Panc1 (cell line): ENCODE results near the gene GALNTL6. TPM values are rescaled to one million over a fixed set of nuclear protein-coding genes. Genes with fewer than 3 reads are reported as not detected.
"Not testable (repeated sequence)": the region's sequence is repeated elsewhere in the genome, so short reads cannot be mapped to it uniquely, and the experiment has no call there.

ENCODE experiments used
- ATAC-seq: fragments of 200-7000 bp; cut with Tn5 transposase; 2 replicates; pipeline ENCODE4 v1.9.1; 2020; ENCODE audit warnings: mild to moderate bottlenecking, moderate library complexity
- BruUV-seq: library from RNA; stranded (reverse); fragments of 400-500 nt; replicated peaks from 2 replicates; lab custom pipeline; 2021; lab: Mats Ljungman, UMichigan
- CTCF ChIA-PET: fragments of 300-600 bp; sonication (Branson Sonifier 250); formaldehyde crosslinking; loops from one replicate; lab custom pipeline; 2022; ENCODE audit warnings: antibody characterized with exemption; lab: Charles Lee
- POLR2A ChIA-PET: fragments of 300-600 bp; sonication (Branson Sonifier 250); formaldehyde crosslinking; loops from one replicate; lab custom pipeline; 2022; ENCODE audit warnings: antibody characterized with exemption; lab: Charles Lee
- DNase-seq: peaks from one replicate; pipeline ENCODE4 v3.0.0-alpha.2; 2010; ENCODE audit warnings: low read depth, low spot score
- H3K27ac ChIP-seq: 2 replicates; pipeline ENCODE4 v1.5.1; 2011; ENCODE audit warnings: mild to moderate bottlenecking, low read length, inconsistent platforms
- H3K27me3 ChIP-seq: fragments of 200-500 bp; sonication (Bioruptor generic); 2 replicates; pipeline ENCODE4 v1.6.0; 2014; ENCODE audit warnings: low read length, inconsistent platforms; ENCODE audit not compliant: control insufficient read depth, insufficient read depth
- H3K36me3 ChIP-seq: fragments of 200-500 bp; sonication (Bioruptor generic); 2 replicates; pipeline ENCODE4 v1.5.1; 2014; ENCODE audit warnings: inconsistent platforms, mild to moderate bottlenecking, low read length, moderate library complexity; ENCODE audit not compliant: control insufficient read depth, insufficient read depth
- H3K4me1 ChIP-seq: 2 replicates; pipeline ENCODE4 v1.5.1; 2011; ENCODE audit warnings: inconsistent platforms, mild to moderate bottlenecking, low read length, moderate library complexity; ENCODE audit not compliant: control insufficient read depth, insufficient read depth
- H3K4me3 ChIP-seq, 2 experiments: 2 replicates each; pipeline ENCODE4 v1.5.1; 2011 to 2012; ENCODE audit warnings: low read depth in 2 of 2, low read length in 2 of 2, mild to moderate bottlenecking in 2 of 2, inconsistent platforms in 1 of 2, moderate library complexity in 1 of 2
- H3K9me3 ChIP-seq: fragments of 200-500 bp; sonication (Bioruptor generic); 2 replicates; pipeline ENCODE4 v1.5.1; 2014; ENCODE audit warnings: low read depth, mild to moderate bottlenecking, inconsistent platforms, low read length, moderate library complexity; ENCODE audit not compliant: control insufficient read depth, insufficient read depth
- POLR2AphosphoS5 ChIP-seq: IDR thresholded peaks from 2 replicates; pipeline ENCODE4 v1.6.1; 2012; ENCODE audit warnings: mild to moderate bottlenecking, low read depth, low read length, moderate library complexity
- SIN3A ChIP-seq: IDR thresholded peaks from 2 replicates; pipeline ENCODE4 v1.6.1; 2012; ENCODE audit warnings: low read depth, mild to moderate bottlenecking, low read length, moderate library complexity, borderline replicate concordance; ENCODE audit not compliant: insufficient read depth
- TCF7L2 ChIP-seq: IDR thresholded peaks from 2 replicates; pipeline ENCODE4 v1.6.1; 2011; ENCODE audit warnings: mild to moderate bottlenecking, low read depth, low read length, inconsistent platforms
- in situ Hi-C: cut with HindIII; loops from 2 replicates; pipeline ENCODE4 v1.10.0; 2016; ENCODE audit warnings: low sequenced_read_pairs, low pct_unique_long_range_greater_than_20kb
- intact Hi-C: fragments of 100-400 bp; cut with micrococcal nuclease; formaldehyde crosslinking; loops from one replicate; pipeline ENCODE4 v1.10.0; 2022; ENCODE audit not compliant: unreplicated experiment
- total RNA-seq: library from RNA; stranded (reverse); gene quantifications from one replicate; pipeline ENCODE4 v1.2.1, GENCODE V29; 2021; ENCODE audit not compliant: unreplicated experiment
- TF ChIP-seq, protein P1 (sequence below), 2 experiments: IDR thresholded peaks; 2 replicates each; pipeline ENCODE4 v1.6.1; 2011 to 2012; ENCODE audit warnings: low read depth in 2 of 2, control low read depth in 1 of 2, low read length in 1 of 2, mild to moderate bottlenecking in 1 of 2, moderate library complexity in 1 of 2; ENCODE audit not compliant: insufficient read depth in 1 of 2
- TF ChIP-seq, protein P2 (sequence below): fragments of 450-650 bp; IDR thresholded peaks from 2 replicates; pipeline ENCODE4 v1.5.1; 2017; ENCODE audit warnings: mild to moderate bottlenecking

GALNTL6 gene
- total RNA-seq, 1 experiment from 2014 or later: not detected

DNA sequence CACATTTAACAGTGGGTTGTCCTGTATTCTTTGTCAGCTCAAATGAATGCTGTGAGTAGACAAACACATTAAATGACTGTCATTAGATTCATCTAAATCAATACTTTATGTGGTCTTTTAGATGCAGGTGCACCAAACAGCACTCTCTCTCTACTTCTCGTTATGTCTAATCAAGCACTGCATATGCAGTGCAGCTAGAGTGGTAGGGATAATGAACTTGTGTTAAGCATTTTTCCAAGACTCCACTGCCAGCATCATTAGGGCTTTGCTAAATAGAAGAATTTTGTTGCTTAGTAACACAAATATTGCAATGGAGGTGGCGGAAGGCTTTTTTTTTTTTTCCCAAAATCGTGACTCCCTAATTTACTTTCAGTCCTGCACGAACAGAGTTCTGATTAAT lies 908.5 kb downstream of the GALNTL6 start:
- no peak overlapping the region for H3K4me3 ChIP-seq
- ChIA-PET POLR2A (no interaction called here), CTCF (no interaction called here)
- H3K4me1 ChIP-seq: no peaks in the 10 kb centered on the region
- intact Hi-C loops: no loop called here
- in situ Hi-C loops: no loop called here
- no peak for TF ChIP-seq POLR2AphosphoS5
- no peak for DNase-seq
- H3K9me3 ChIP-seq: no peaks in the 10 kb centered on the region
- H3K36me3 ChIP-seq: no peaks in the 10 kb centered on the region
- no TSS peak for BruUV-seq
- H3K27me3 ChIP-seq: no peaks in the 10 kb centered on the region
- no peak overlapping the region for H3K27ac ChIP-seq
- no peak for ATAC-seq

DNA sequence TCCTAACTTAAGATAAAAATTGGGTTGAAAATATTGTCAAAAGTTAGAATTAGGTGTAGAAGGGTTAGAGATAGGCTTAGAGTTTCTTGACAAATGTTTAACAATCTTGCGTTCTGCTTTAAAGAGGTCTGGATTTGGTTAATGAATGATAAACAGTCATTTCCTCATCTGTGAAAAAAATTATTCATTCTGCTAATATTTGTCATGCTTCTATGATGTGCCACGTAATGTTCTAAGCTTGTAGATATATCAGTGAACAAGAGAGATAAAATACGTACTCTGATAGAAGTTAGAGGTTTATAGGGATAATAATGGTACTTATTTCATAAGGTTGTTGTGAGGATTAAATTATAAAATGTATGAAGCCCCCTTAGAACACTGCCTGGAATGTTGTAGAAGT lies 912.4 kb downstream of the GALNTL6 start:
- ChIA-PET POLR2A (no interaction called here), CTCF (no interaction called here)
- peak overlapping the region in 1 of 2 experiments; percentile 18; a peak in 1 of 4 replicates for H3K4me3 ChIP-seq
- TF ChIP-seq TCF7L2: no peak
- no peaks in the 10 kb centered on the region for H3K4me1 ChIP-seq
- H3K27ac ChIP-seq: no peak overlapping the region
- no peaks in the 10 kb centered on the region for H3K9me3 ChIP-seq
- H3K36me3 ChIP-seq: no peaks in the 10 kb centered on the region
- ATAC-seq: peak; percentile 53; the same call in 1 of the 2 replicates
- H3K27me3 ChIP-seq: no peaks in the 10 kb centered on the region
- in situ Hi-C loops (no loop called here), intact Hi-C loops (no loop called here)
- DNase-seq: peak; percentile 13
- no TSS peak for BruUV-seq

DNA sequence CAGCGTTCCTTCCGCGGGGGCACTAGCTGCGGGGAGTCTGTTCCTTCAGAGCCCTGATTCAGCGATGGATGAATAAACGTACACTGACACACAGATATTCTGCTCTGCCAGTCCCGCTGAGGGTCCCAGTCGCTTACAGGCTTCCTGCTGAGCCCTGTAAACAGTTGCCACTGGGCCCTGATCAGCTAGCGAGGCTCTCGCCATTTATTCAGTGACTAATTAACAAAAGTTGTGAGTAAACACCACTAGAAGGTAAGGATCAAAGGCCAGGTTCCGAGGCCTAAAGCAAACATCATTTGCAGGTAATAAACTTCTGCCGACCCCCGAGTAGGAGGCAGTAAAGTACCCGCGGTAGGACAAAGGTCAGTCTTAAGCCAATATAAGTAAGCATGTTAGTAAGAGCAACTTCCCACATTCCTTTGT lies 912.8 kb downstream of the GALNTL6 start:
- H3K9me3 ChIP-seq: no peaks in the 10 kb centered on the region
- no peaks in the 10 kb centered on the region for H3K27me3 ChIP-seq
- ChIA-PET POLR2A (no interaction called here), CTCF (no interaction called here)
- peak overlapping the region in 1 of 2 experiments; percentile 18; a peak in 1 of 4 replicates for H3K4me3 ChIP-seq
- no peak overlapping the region for H3K27ac ChIP-seq
- H3K36me3 ChIP-seq: no peaks in the 10 kb centered on the region
- BruUV-seq: no TSS peak
- in situ Hi-C loops: no loop called here
- ATAC-seq (peak; percentile 74), DNase-seq (peak; percentile 20)
- intact Hi-C loops: no loop called here
- no peaks in the 10 kb centered on the region for H3K4me1 ChIP-seq
- TF ChIP-seq POLR2AphosphoS5: no peak
- peak; percentile 61 for TF ChIP-seq TCF7L2

DNA sequence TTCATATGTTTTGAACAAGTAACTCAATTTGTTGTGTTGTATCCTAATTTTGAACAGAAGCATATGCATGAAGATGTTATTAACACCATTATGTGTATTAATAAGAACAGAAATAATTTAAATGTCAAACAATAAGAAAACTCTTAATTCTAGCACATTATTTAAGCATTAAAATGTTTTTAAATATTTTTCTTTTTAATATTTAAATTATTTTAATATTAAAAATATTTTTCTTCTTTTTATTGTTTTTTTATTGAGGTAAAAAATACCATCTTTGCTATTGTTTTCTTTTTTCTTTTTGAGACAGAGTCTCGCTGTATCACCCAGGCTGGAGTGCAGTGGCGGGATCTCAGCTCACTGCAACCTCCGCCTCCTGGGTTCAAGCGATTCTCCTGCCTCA lies 914.4 kb downstream of the GALNTL6 start:
- Histone ChIP-seq H3K9me3 (no peaks in the 10 kb centered on the region), H3K27me3 (no peaks in the 10 kb centered on the region), H3K36me3 (no peaks in the 10 kb centered on the region), H3K27ac (no peak overlapping the region), H3K4me3 (no peak overlapping the region), H3K4me1 (no peaks in the 10 kb centered on the region)
- in situ Hi-C loops (no loop called here), intact Hi-C loops (no loop called here)
- ATAC-seq (no peak), DNase-seq (no peak)
- no peak for TF ChIP-seq SIN3A
- TF ChIP-seq, protein P1, sequence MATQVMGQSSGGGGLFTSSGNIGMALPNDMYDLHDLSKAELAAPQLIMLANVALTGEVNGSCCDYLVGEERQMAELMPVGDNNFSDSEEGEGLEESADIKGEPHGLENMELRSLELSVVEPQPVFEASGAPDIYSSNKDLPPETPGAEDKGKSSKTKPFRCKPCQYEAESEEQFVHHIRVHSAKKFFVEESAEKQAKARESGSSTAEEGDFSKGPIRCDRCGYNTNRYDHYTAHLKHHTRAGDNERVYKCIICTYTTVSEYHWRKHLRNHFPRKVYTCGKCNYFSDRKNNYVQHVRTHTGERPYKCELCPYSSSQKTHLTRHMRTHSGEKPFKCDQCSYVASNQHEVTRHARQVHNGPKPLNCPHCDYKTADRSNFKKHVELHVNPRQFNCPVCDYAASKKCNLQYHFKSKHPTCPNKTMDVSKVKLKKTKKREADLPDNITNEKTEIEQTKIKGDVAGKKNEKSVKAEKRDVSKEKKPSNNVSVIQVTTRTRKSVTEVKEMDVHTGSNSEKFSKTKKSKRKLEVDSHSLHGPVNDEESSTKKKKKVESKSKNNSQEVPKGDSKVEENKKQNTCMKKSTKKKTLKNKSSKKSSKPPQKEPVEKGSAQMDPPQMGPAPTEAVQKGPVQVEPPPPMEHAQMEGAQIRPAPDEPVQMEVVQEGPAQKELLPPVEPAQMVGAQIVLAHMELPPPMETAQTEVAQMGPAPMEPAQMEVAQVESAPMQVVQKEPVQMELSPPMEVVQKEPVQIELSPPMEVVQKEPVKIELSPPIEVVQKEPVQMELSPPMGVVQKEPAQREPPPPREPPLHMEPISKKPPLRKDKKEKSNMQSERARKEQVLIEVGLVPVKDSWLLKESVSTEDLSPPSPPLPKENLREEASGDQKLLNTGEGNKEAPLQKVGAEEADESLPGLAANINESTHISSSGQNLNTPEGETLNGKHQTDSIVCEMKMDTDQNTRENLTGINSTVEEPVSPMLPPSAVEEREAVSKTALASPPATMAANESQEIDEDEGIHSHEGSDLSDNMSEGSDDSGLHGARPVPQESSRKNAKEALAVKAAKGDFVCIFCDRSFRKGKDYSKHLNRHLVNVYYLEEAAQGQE (IDR thresholded peaks at IDR 0.05; ENCODE audit: insufficient read depth in 1 of 2, low read depth in 2 of 2, low read length in 1 of 2): no peak
- TF ChIP-seq, protein P2, sequence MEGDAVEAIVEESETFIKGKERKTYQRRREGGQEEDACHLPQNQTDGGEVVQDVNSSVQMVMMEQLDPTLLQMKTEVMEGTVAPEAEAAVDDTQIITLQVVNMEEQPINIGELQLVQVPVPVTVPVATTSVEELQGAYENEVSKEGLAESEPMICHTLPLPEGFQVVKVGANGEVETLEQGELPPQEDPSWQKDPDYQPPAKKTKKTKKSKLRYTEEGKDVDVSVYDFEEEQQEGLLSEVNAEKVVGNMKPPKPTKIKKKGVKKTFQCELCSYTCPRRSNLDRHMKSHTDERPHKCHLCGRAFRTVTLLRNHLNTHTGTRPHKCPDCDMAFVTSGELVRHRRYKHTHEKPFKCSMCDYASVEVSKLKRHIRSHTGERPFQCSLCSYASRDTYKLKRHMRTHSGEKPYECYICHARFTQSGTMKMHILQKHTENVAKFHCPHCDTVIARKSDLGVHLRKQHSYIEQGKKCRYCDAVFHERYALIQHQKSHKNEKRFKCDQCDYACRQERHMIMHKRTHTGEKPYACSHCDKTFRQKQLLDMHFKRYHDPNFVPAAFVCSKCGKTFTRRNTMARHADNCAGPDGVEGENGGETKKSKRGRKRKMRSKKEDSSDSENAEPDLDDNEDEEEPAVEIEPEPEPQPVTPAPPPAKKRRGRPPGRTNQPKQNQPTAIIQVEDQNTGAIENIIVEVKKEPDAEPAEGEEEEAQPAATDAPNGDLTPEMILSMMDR: no peak
- no peak for TF ChIP-seq TCF7L2
- no peak for TF ChIP-seq POLR2AphosphoS5
- POLR2A ChIA-PET: no interaction called here
- CTCF ChIA-PET: no interaction called here
- no TSS peak for BruUV-seq

DNA sequence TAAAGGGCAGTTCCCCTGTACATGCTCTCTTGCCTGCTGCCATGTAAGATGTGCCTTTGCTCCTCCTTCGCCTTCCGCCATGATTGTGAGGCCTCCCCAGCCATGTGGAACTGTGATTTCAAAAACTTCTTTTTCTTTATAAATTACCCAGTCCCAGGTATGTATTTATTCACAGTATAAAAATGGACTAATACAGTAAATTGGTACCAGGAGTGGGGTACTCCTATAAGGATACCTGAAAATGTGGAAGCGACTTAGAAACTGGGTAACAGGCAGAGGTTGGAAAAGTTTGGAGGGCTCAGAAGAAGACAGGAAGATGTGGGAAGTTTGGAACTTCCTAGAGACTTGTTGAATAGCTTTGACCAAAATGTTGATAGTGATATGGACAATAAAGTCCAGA lies 920.4 kb downstream of the GALNTL6 start:
- H3K4me1 ChIP-seq, ATAC-seq, intact Hi-C loops, DNase-seq, in situ Hi-C loops, H3K4me3 ChIP-seq, BruUV-seq, POLR2A ChIA-PET, H3K9me3 ChIP-seq, H3K27ac ChIP-seq, H3K27me3 ChIP-seq, H3K36me3 ChIP-seq, CTCF ChIA-PET: not testable (repeated sequence)
